ENCODE results near the gene ZBTB8A. TPM values are rescaled to one million over a fixed set of nuclear protein-coding genes. Genes with fewer than 3 reads are reported as not detected.
"Not testable (repeated sequence)": the region's sequence is repeated elsewhere in the genome, so short reads cannot be mapped to it uniquely, and the experiment has no call there.

The ZBTB8A gene
- total and polyA plus RNA-seq, 12 donors = 1.3 to 8.3 (median 4.7) TPM

DNA sequence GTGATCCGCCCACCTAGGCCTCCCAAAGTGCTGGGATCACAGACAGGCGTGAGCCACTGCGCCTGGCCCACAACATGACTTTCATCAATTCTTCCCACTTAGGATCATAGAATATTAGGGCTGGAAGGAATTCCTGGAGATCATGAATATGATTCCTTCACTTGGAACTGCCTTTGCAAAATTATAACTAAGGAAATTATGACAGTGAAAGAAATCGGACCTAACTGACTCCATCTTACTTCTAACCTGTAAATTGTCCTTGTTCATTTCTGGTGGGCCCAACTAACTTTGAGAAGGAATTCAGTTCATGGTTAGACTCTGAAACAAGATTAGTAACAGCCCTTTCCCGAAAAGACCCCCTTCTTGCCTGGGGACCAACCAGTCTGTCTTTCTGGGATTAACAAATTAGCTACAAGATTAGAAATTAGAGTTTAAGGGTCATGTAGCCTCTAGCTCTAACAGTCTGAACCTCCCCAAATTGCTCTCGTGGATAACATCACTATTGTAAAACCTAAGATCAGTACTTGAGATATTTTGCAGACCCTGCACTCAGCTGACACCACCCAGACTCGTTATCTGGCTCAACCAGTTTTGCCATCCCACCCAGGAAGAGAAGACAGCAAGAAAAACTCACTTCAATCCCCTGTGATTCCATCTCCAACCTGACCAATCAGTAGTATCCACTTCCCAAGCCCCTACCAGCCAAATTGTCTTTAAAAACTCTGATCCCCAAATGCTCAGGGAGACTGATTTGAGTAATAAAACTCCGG, 96.5 kb downstream of the ZBTB8A start:
- Histone ChIP-seq H3K4me1 (replicated peaks in 1 of 2) (no peaks in the 10 kb centered on the region), H3K9me3 (replicated peaks in 1 of 3) (no peaks in the 10 kb centered on the region), H3K27me3 (no peaks in the 10 kb centered on the region), H3K27ac (no peak overlapping the region), H3K4me3 (no peak overlapping the region), H3K36me3 (replicated peaks in 1 of 2) (no peaks in the 10 kb centered on the region)
- intact Hi-C loops (cut with DNase I) = no loop called here
- no peak for DNase-seq
- TF ChIP-seq POLR2A (IDR thresholded peaks at IDR 0.05) (no peak), CTCF (IDR thresholded peaks at IDR 0.05) (no peak)
- 94 to 99% (median 96%) methylated on average over 6 to 8 of the region's 8 CpGs for WGBS, 4 donors

DNA sequence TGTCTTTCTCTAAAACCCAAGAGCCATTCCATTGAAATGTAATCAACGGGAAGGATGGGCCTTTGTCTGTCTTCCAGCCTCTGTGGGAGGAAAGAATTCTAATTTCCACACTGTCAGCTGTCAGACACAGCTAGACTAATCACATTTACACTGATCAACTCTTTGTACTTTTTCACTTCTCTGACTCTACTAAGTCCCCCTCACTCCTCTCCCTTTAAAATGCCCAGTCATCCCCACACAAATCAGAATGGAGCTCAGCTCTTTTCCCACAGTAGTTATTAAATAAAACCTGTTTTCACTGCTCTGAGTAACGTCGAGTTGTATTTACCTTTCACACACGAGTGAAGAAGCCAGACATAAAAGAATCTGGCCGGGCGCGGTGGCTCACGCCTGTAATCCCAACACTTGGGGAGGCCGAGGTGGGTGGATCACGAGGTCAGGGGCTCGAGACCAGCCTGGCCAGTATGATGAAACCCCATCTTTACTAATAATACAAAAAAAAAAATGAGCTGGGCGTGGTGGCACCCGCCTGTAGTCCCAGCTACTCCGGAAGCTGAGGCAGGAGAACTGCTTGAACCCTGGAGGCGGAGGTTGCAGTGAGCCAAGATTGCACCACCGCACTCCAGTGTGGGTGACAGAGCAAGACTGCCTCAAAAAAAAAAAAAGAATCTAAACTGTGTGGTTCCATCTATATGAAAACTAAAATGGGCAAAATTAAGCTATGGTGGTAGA, 97.9 kb downstream of the ZBTB8A start:
- Histone ChIP-seq H3K4me1 (replicated peaks in 1 of 2) (no peaks in the 10 kb centered on the region), H3K9me3 (replicated peaks in 1 of 3) (no peaks in the 10 kb centered on the region), H3K4me3 (no peak overlapping the region), H3K27ac (no peak overlapping the region), H3K27me3 (no peaks in the 10 kb centered on the region), H3K36me3 (replicated peaks in 1 of 2) (no peaks in the 10 kb centered on the region)
- 85 to 91% (median 87%) methylated on average over 16 of the region's 16 CpGs for WGBS, 4 donors
- intact Hi-C loops (cut with DNase I) = no loop called here
- no peak for TF ChIP-seq POLR2A (IDR thresholded peaks at IDR 0.05)
- TF ChIP-seq CTCF (IDR thresholded peaks at IDR 0.05) = no peak
- DNase-seq = no peak

DNA sequence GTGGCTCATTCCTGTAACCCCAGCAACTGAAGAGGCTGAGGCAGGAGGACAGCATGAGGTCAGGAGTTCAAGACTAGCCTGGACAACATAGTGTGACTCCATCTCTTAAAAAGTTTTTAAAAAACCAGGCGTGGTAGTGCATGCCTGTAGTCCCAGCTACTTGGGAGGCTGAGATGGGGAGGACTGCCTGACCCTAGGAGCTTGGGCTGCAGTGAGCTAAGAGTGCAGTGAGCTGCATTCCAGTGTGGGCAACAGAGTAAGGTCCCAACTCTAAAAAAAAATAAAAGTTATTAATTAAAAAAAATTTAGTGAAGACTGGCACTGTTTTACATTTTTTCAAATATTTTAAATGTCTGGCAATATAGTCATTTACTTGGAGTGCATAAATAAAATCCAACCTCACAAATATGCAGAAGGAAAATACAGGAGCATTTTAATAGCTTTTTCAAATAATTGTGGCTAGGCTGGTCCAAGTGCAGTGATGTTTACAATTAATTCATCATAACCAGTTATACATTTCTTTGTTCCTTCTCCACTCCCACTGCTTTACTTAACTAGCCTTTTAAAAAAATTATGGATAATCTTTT, 100.4 kb downstream of the ZBTB8A start:
- intact Hi-C loops (cut with DNase I) = no loop called here
- no peak for TF ChIP-seq CTCF (IDR thresholded peaks at IDR 0.05)
- TF ChIP-seq POLR2A (IDR thresholded peaks at IDR 0.05) = no peak
- Histone ChIP-seq H3K4me1 (replicated peaks in 1 of 2) (peaks cover 0 to 7% of the 10 kb centered on the region in 2 donors), H3K9me3 (replicated peaks in 1 of 3) (no peaks in the 10 kb centered on the region), H3K27ac (no peak overlapping the region), H3K4me3 (no peak overlapping the region), H3K27me3 (no peaks in the 10 kb centered on the region), H3K36me3 (replicated peaks in 1 of 2) (no peaks in the 10 kb centered on the region)
- no peak for DNase-seq
- WGBS, 4 donors = 88 to 100% (median 95%) methylated on average over 1 of the region's 1 CpG

GRCh38 chr1:32642292-32642827, 103.1 kb downstream of the ZBTB8A start:
- H3K27me3 ChIP-seq; H3K36me3 ChIP-seq (replicated peaks in 1 of 2); intact Hi-C loops (cut with DNase I); H3K9me3 ChIP-seq (replicated peaks in 1 of 3); H3K27ac ChIP-seq; H3K4me1 ChIP-seq (replicated peaks in 1 of 2); DNase-seq; H3K4me3 ChIP-seq: not testable (repeated sequence)
- 75 to 84% (median 81%) methylated on average over 7 to 8 of the region's 8 CpGs for WGBS, 4 donors

All from adrenal gland (tissue), 12 donors.